HepG2 (cell line): ENCODE data around the gene TXNL4A. TPM values are rescaled to one million over a fixed set of nuclear protein-coding genes. Genes with fewer than 3 reads are reported as not detected.
A peak's percentile ranks its signal among the peaks of the same experiment; 100 is the strongest.

Experiments used
- DBP ChIP-seq: sonication (generic); formaldehyde crosslinking; IDR thresholded peaks from 2 replicates; pipeline ENCODE4 v1.4.0; 2020; ENCODE audit warnings: missing genetic modification reagents; ENCODE audit errors: not compliant biosample characterization
- HMGXB3 ChIP-seq: sonication (generic); formaldehyde crosslinking; IDR thresholded peaks from 2 replicates; pipeline ENCODE4 v1.4.0; 2020; ENCODE audit warnings: missing genetic modification reagents, borderline replicate concordance
- ISX ChIP-seq: sonication (generic); formaldehyde crosslinking; conservative IDR thresholded peaks from 2 replicates; pipeline ENCODE4 v1.5.0; 2020; ENCODE audit warnings: missing genetic modification reagents
- KLF15 ChIP-seq: sonication (generic); formaldehyde crosslinking; IDR thresholded peaks from 2 replicates; pipeline ENCODE4 v1.8.1; 2023; ENCODE audit warnings: borderline replicate concordance, mild to moderate bottlenecking, inconsistent platforms, missing genetic modification reagents, mixed read lengths
- RXRB ChIP-seq: IDR thresholded peaks from 2 replicates; pipeline ENCODE4 v1.6.1; 2016; ENCODE audit warnings: borderline replicate concordance, missing genetic modification reagents, missing compliant biosample characterization
- SALL1 ChIP-seq: sonication (generic); formaldehyde crosslinking; IDR thresholded peaks from 2 replicates; pipeline ENCODE4 v1.8.0; 2022; ENCODE audit warnings: mild to moderate bottlenecking, missing genetic modification reagents
- SNAPC5 ChIP-seq: sonication (generic); formaldehyde crosslinking; IDR thresholded peaks from 2 replicates; pipeline ENCODE4 v1.8.1; 2023; ENCODE audit warnings: mild to moderate bottlenecking, missing genetic modification reagents, borderline replicate concordance
- ZNF142 ChIP-seq: sonication (generic); formaldehyde crosslinking; IDR thresholded peaks from 2 replicates; pipeline ENCODE4 v1.4.0; 2020; ENCODE audit warnings: missing genetic modification reagents
- ZNF335 ChIP-seq: sonication (generic); formaldehyde crosslinking; IDR thresholded peaks from 2 replicates; pipeline ENCODE4 v1.4.0; 2020; ENCODE audit warnings: missing genetic modification reagents
- ZNF574 ChIP-seq: sonication (generic); formaldehyde crosslinking; IDR thresholded peaks from 2 replicates; pipeline ENCODE4 v1.4.0; 2020; ENCODE audit warnings: missing genetic modification reagents
- ZNF746 ChIP-seq: sonication (generic); formaldehyde crosslinking; IDR thresholded peaks from 2 replicates; pipeline ENCODE4 v1.8.0; 2022; ENCODE audit warnings: mild to moderate bottlenecking, missing genetic modification reagents
- ZNF766 ChIP-seq: sonication (generic); formaldehyde crosslinking; IDR thresholded peaks from 2 replicates; pipeline ENCODE4 v1.5.0; 2020; ENCODE audit warnings: missing genetic modification reagents, borderline replicate concordance
- ZNF768 ChIP-seq: sonication (generic); formaldehyde crosslinking; IDR thresholded peaks from 2 replicates; pipeline ENCODE4 v1.4.0; 2020; ENCODE audit warnings: missing genetic modification reagents
- polyA plus RNA-seq, 8 experiments: library from polyadenylated mRNA; depleted of rRNA in 3 of 8; stranded (reverse) in 7 of 8; unstranded in 1 of 8; fragments of >200 nt; fragmentation: Illumina TruSeq in 4 of 8; extraction: Trizol in 4 of 8; gene quantifications; 2 replicates each; pipeline versions ENCODE4 v1.2.1 to v1.2.3, GENCODE V29; 2011 to 2016; ENCODE audit warnings: low read depth in 4 of 8, missing spikeins in 1 of 8, mixed read lengths in 1 of 8; ENCODE audit not compliant: insufficient read depth in 1 of 8
- total RNA-seq, 5 experiments: library from RNA; depleted of rRNA; stranded (reverse); fragments of >200 nt; fragmentation: Illumina TruSeq; extraction: Trizol; gene quantifications; 2 replicates each; pipeline ENCODE4 v1.2.3, GENCODE V29; 2016; ENCODE audit warnings: low read depth in 1 of 5

The TXNL4A gene
- total and polyA plus RNA-seq, 2 of the 13 experiments (the other 11 are each of a cell fraction or from before 2014, with no cell fraction given): 172 to 202 TPM

- TF ChIP-seq ZNF746 (CRISPR knock-in tag) (no peak), ZNF574 (CRISPR knock-in tag) (no peak), ZNF768 (CRISPR knock-in tag) (no peak), SNAPC5 (CRISPR knock-in tag) (no peak), ISX (no peak), DBP (CRISPR knock-in tag) (no peak), ZNF335 (CRISPR knock-in tag) (no peak), KLF15 (no peak), ZNF142 (CRISPR knock-in tag) (no peak), SALL1 (CRISPR knock-in tag) (peak; percentile 52), ZNF766 (CRISPR knock-in tag) (no peak), RXRB (no peak), HMGXB3 (CRISPR knock-in tag) (0 out of 2 replicates have a peak, but pooled peaks have one; percentile 27)
These were observed 54.6 kb downstream of the TXNL4A start (continued) for GRCh38 chr18:79933765-79934164.
